Ovary (tissue), 3 donors: ENCODE measurements around the gene LDB3.

ENCODE experiments used
- POLR2A ChIP-seq: fragments of 450-650 bp; IDR thresholded peaks from one replicate; pipeline ENCODE4 v1.6.1; 2017; ENCODE audit warnings: antibody characterized with exemption, mild to moderate bottlenecking, moderate library complexity
- TF ChIP-seq, protein P1 (sequence below), 3 donors: fragments of 450-650 bp in 2 of 3; fragments of 200-600 bp in 1 of 3; IDR thresholded peaks; one replicate each; pipeline versions ENCODE4 v1.5.1 to v1.8.0; 2016 to 2022; ENCODE audit warnings: antibody characterized with exemption in 3 of 3, mild to moderate bottlenecking in 1 of 3
- donor health status: DM: no; HTN: no; CAD: no.

- TF ChIP-seq, protein P1, sequence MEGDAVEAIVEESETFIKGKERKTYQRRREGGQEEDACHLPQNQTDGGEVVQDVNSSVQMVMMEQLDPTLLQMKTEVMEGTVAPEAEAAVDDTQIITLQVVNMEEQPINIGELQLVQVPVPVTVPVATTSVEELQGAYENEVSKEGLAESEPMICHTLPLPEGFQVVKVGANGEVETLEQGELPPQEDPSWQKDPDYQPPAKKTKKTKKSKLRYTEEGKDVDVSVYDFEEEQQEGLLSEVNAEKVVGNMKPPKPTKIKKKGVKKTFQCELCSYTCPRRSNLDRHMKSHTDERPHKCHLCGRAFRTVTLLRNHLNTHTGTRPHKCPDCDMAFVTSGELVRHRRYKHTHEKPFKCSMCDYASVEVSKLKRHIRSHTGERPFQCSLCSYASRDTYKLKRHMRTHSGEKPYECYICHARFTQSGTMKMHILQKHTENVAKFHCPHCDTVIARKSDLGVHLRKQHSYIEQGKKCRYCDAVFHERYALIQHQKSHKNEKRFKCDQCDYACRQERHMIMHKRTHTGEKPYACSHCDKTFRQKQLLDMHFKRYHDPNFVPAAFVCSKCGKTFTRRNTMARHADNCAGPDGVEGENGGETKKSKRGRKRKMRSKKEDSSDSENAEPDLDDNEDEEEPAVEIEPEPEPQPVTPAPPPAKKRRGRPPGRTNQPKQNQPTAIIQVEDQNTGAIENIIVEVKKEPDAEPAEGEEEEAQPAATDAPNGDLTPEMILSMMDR (IDR thresholded peaks at IDR 0.05), result no peak
- no peak for TF ChIP-seq POLR2A
Measured at GRCh38 chr10:86662186-86663045, 5.9 kb upstream of the LDB3 start.
